IMR-90 (cell line): Measurements from ENCODE around the gene MICAL2. TPM values are rescaled to one million over a fixed set of nuclear protein-coding genes. Genes with fewer than 3 reads are reported as not detected.

Experiments used
- ATAC-seq: fragments of 200-7000 bp; cut with Tn5 transposase; 2 replicates; pipeline ENCODE4 v1.9.1; 2020; ENCODE audit warnings: low read depth, mild to moderate bottlenecking, moderate library complexity
- BruUV-seq: library from RNA; stranded (reverse); fragments of 400-500 nt; replicated peaks from 2 replicates; lab custom pipeline; 2021; lab: Mats Ljungman, UMichigan
- CTCF ChIA-PET: fragments of 300-600 bp; formaldehyde crosslinking; extraction: SDS; loops from one replicate; lab custom pipeline; 2021; ENCODE audit warnings: antibody characterized with exemption; lab: Yijun Ruan, JAX
- POLR2A ChIA-PET: fragments of 300-600 bp; sonication (Branson Sonifier 250); formaldehyde crosslinking; loops from one replicate; lab custom pipeline; 2022; ENCODE audit warnings: antibody characterized with exemption; ENCODE audit not compliant: unreplicated experiment; lab: Charles Lee
- DNase-seq: peaks from one replicate; pipeline ENCODE4 v3.0.0; 2013
- H2AFZ ChIP-seq: replicated peaks from 2 replicates; pipeline ENCODE3; 2013; ENCODE audit warnings: low read length, mild to moderate bottlenecking; ENCODE audit not compliant: poor library complexity
- H2AK5ac ChIP-seq: 2 replicates; pipeline ENCODE4 v1.6.1; 2013; ENCODE audit warnings: low read depth, low read length, inconsistent platforms
- H2AK9ac ChIP-seq: replicated peaks from 2 replicates; pipeline ENCODE3; 2013; ENCODE audit warnings: mild to moderate bottlenecking, low read depth, low read length, moderate library complexity; ENCODE audit not compliant: poor library complexity
- H2BK120ac ChIP-seq: 2 replicates; pipeline ENCODE4 v1.6.1; 2013; ENCODE audit warnings: low read depth, low read length, inconsistent platforms
- H2BK15ac ChIP-seq: 3 replicates; pipeline ENCODE4 v1.6.1; 2013; ENCODE audit warnings: low read depth, low read length, inconsistent platforms
- H2BK20ac ChIP-seq: 2 replicates; pipeline ENCODE4 v1.6.1; 2013; ENCODE audit warnings: low read depth, mild to moderate bottlenecking, inconsistent platforms, low read length, moderate library complexity
- H2BK5ac ChIP-seq: 2 replicates; pipeline ENCODE4 v1.6.1; 2013; ENCODE audit warnings: mild to moderate bottlenecking, low read depth, low read length, inconsistent platforms; ENCODE audit not compliant: poor library complexity, severe bottlenecking
- H3K14ac ChIP-seq: replicated peaks from 2 replicates; pipeline ENCODE4 v1.6.1; 2013; ENCODE audit warnings: low read depth, low read length, inconsistent platforms
- H3K18ac ChIP-seq: 2 replicates; pipeline ENCODE4 v1.6.1; 2013; ENCODE audit warnings: low read depth, low read length, control low read depth
- H3K23ac ChIP-seq: 2 replicates; pipeline ENCODE4 v1.6.1; 2013; ENCODE audit warnings: low read depth, low read length, inconsistent platforms
- H3K27ac ChIP-seq: 2 replicates; pipeline ENCODE4 v1.5.1; 2013; ENCODE audit warnings: mild to moderate bottlenecking, control low read depth, low read length; ENCODE audit not compliant: insufficient read depth
- H3K27me3 ChIP-seq: 2 replicates; pipeline ENCODE4 v1.6.1; 2013; ENCODE audit warnings: low read length; ENCODE audit not compliant: control insufficient read depth, insufficient read depth
- H3K36me3 ChIP-seq: 2 replicates; pipeline ENCODE4 v1.6.1; 2013; ENCODE audit warnings: low read length, mixed read lengths; ENCODE audit not compliant: control insufficient read depth, insufficient read depth
- H3K4ac ChIP-seq: 2 replicates; pipeline ENCODE4 v1.6.1; 2013; ENCODE audit warnings: low read depth, low read length, inconsistent platforms
- H3K4me1 ChIP-seq: 2 replicates; pipeline ENCODE4 v1.6.1; 2013; ENCODE audit warnings: low read length, mixed read lengths; ENCODE audit not compliant: control insufficient read depth, insufficient read depth
- H3K4me2 ChIP-seq: 2 replicates; pipeline ENCODE4 v1.6.1; 2013; ENCODE audit warnings: low read depth, mild to moderate bottlenecking, control low read depth, low read length, moderate library complexity
- H3K4me3 ChIP-seq: 2 replicates; pipeline ENCODE4 v1.5.1; 2013; ENCODE audit warnings: low read depth, mild to moderate bottlenecking, control low read depth, low read length, moderate library complexity; ENCODE audit not compliant: insufficient read depth
- H3K56ac ChIP-seq: 2 replicates; pipeline ENCODE4 v1.6.1; 2013; ENCODE audit warnings: low read length, inconsistent platforms; ENCODE audit not compliant: insufficient read depth; ENCODE audit errors: extremely low read depth
- H3K79me1 ChIP-seq, 2 experiments: 2 replicates each; pipeline ENCODE4 v1.6.1; 2013; ENCODE audit warnings: low read length in 2 of 2, inconsistent platforms in 1 of 2, low read depth in 1 of 2
- H3K9ac ChIP-seq: 2 replicates; pipeline ENCODE4 v1.6.1; 2013; ENCODE audit warnings: low read depth, low read length, control low read depth
- H3K9me1 ChIP-seq: 2 replicates; pipeline ENCODE4 v1.6.1; 2013; ENCODE audit warnings: low read length, inconsistent platforms; ENCODE audit not compliant: insufficient read depth
- H3K9me3 ChIP-seq: 2 replicates; pipeline ENCODE4 v1.6.1; 2013; ENCODE audit warnings: low read length; ENCODE audit not compliant: control insufficient read depth, insufficient read depth
- H4K20me1 ChIP-seq: 2 replicates; pipeline ENCODE4 v1.6.1; 2013; ENCODE audit warnings: low read length, inconsistent platforms; ENCODE audit not compliant: insufficient read depth
- H4K5ac ChIP-seq: 2 replicates; pipeline ENCODE4 v1.6.1; 2013; ENCODE audit warnings: mild to moderate bottlenecking, low read depth, low read length, control low read depth
- H4K8ac ChIP-seq, 2 experiments: 2 replicates each; pipeline ENCODE4 v1.6.1; 2013; ENCODE audit warnings: low read depth in 2 of 2, low read length in 2 of 2, control low read depth in 1 of 2, inconsistent platforms in 1 of 2
- H4K91ac ChIP-seq: 2 replicates; pipeline ENCODE4 v1.6.1; 2013; ENCODE audit warnings: low read depth, low read length, inconsistent platforms; ENCODE audit not compliant: insufficient read depth
- MAFK ChIP-seq: IDR thresholded peaks from 2 replicates; pipeline ENCODE4 v1.6.1; 2012; ENCODE audit warnings: low read depth, low read length, improper control_type of control experiment
- MXI1 ChIP-seq: IDR thresholded peaks from 2 replicates; pipeline ENCODE4 v1.6.1; 2012; ENCODE audit warnings: low read depth, mild to moderate bottlenecking, low read length, moderate library complexity, borderline replicate concordance
- SMC3 ChIP-seq: fragments of 150-350 bp; IDR thresholded peaks from 2 replicates; pipeline ENCODE4 v1.6.1; 2016; ENCODE audit warnings: low read depth, mild to moderate bottlenecking, antibody characterized with exemption, low read length, moderate library complexity
- WGBS, 2 experiments: methylation state at CpG; one replicate each; pipeline versions ENCODE4 v1.1.5 to v1.1.7; 2013; ENCODE audit warnings: missing lambda C conversion rate in 2 of 2; ENCODE audit not compliant: insufficient read length in 1 of 2; ENCODE audit errors: extremely low coverage in 2 of 2; 5-methylcytosine and 5-hydroxymethylcytosine counted together
- dilution Hi-C: fragments of 300-500 bp; cut with HindIII; formaldehyde crosslinking; loops from one replicate; pipeline ENCODE4 v1.14.3; 2018; ENCODE audit warnings: low sequenced_read_pairs; ENCODE audit not compliant: unreplicated experiment
- in situ Hi-C: fragments of 300-500 bp; cut with MboI; formaldehyde crosslinking; loops from 3 replicates; pipeline ENCODE4 v1.14.3; 2019; ENCODE audit warnings: low sequenced_read_pairs, inconsistent platforms, mixed read lengths
- intact Hi-C: fragments of 100-400 bp; cut with micrococcal nuclease; formaldehyde crosslinking; loops from 2 replicates; pipeline ENCODE4 v1.10.0; 2022
- polyA plus RNA-seq, 3 experiments: library from polyadenylated mRNA; depleted of rRNA; stranded (reverse); fragments of >200 nt; gene quantifications; 2 replicates each; pipeline ENCODE4 v1.2.3, GENCODE V29; 2012; ENCODE audit warnings: low replicate concordance in 1 of 3
- total RNA-seq: library from RNA; depleted of rRNA; stranded (reverse); fragments of >200 nt; gene quantifications from 2 replicates; pipeline ENCODE4 v1.2.3, GENCODE V29; 2012
- TF ChIP-seq, protein P1 (sequence below): conservative IDR thresholded peaks from 2 replicates; pipeline ENCODE4 v1.5.1; 2012; ENCODE audit warnings: mild to moderate bottlenecking, low read depth, low read length, improper control_type of control experiment

MICAL2 gene
- total and polyA plus RNA-seq, 2 of the 4 experiments (the other 2 are of a cell fraction) = 170 to 336 TPM

DNA sequence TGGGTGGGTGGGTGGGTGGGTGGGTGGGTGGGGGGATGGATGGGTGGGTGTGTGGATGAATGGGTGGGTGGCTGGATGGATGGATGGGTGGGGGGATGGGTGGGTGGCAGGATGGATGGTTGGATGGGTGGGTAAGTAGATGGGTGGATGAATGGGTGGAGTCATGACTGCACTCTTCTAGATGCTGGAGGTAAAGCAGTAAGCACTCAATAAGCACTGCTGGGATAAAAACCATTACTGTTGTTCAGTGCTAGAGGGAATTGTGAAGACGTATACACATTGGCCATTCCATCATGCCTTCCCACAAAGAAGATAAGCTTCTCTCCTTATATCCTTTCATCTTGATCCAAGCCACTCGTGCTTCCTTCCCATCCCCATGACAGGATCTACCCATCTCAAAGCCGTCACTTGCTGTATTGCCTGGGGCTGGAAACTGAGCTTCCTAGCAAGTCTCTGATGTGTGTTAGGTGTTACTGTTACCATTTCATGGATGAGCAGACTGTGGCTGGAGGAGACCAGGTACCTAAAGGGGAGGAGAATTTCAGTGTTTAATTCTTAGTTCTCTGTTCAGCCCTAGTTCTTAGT lies 74.8 kb downstream of the MICAL2 start:
- no TSS peak for BruUV-seq
- H3K14ac ChIP-seq = peak overlapping the region; percentile 94
- peak overlapping the region; percentile 0 for H2AK9ac ChIP-seq
- peaks cover 3% of the 10 kb centered on the region; the same call in 1 of the 2 replicates for H4K20me1 ChIP-seq
- H3K9me3 ChIP-seq = no peaks in the 10 kb centered on the region
- peak overlapping the region; percentile 96 for H2AK5ac ChIP-seq
- POLR2A ChIA-PET = no interaction called here
- peaks cover 8% of the 10 kb centered on the region; the same call in 1 of the 2 replicates for H3K36me3 ChIP-seq
- CTCF ChIA-PET = interaction anchor here (0.7 kb wide), 1 partner anchor 983 kb away, joined by 3 read pairs; no protein-coding TSS in a partner anchor
- ATAC-seq (no peak), DNase-seq (no peak)
- H4K91ac ChIP-seq = peak overlapping the region; percentile 55
- peak overlapping the region; percentile 99 for H3K4ac ChIP-seq
- peak overlapping the region; percentile 42; the same call in 1 of the 2 replicates for H3K18ac ChIP-seq
- H3K27ac ChIP-seq = peak overlapping the region; percentile 55
- TF ChIP-seq MXI1 (no peak), MAFK (no peak), SMC3 (no peak)
- TF ChIP-seq, protein P1, sequence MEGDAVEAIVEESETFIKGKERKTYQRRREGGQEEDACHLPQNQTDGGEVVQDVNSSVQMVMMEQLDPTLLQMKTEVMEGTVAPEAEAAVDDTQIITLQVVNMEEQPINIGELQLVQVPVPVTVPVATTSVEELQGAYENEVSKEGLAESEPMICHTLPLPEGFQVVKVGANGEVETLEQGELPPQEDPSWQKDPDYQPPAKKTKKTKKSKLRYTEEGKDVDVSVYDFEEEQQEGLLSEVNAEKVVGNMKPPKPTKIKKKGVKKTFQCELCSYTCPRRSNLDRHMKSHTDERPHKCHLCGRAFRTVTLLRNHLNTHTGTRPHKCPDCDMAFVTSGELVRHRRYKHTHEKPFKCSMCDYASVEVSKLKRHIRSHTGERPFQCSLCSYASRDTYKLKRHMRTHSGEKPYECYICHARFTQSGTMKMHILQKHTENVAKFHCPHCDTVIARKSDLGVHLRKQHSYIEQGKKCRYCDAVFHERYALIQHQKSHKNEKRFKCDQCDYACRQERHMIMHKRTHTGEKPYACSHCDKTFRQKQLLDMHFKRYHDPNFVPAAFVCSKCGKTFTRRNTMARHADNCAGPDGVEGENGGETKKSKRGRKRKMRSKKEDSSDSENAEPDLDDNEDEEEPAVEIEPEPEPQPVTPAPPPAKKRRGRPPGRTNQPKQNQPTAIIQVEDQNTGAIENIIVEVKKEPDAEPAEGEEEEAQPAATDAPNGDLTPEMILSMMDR = no peak
- intact Hi-C loops (no loop called here), dilution Hi-C loops (no loop called here), in situ Hi-C loops (no loop called here)
- H3K27me3 ChIP-seq = no peaks in the 10 kb centered on the region
- no peak overlapping the region for H3K9ac ChIP-seq
- H3K23ac ChIP-seq = peak overlapping the region; percentile 92
- peaks cover 30 to 84% of the 10 kb centered on the region in 2 experiments for H3K79me1 ChIP-seq
- peak overlapping the region; percentile 39 to 83; a peak in 3 of 4 replicates for H4K8ac ChIP-seq
- H3K9me1 ChIP-seq = peaks cover 40% of the 10 kb centered on the region
- H3K4me1 ChIP-seq = peaks cover 39% of the 10 kb centered on the region
- peak overlapping the region; percentile 48 for H4K5ac ChIP-seq
- peak overlapping the region; percentile 69 for H2BK20ac ChIP-seq
- H2BK15ac ChIP-seq = peak overlapping the region; percentile 90; the same call in 2 of the 3 replicates
- no peak overlapping the region; the same call in 1 of the 2 replicates for H3K56ac ChIP-seq
- no CpG with 5 or more reads among the region's 3 CpGs for WGBS, 2 experiments
- H2BK5ac ChIP-seq = peak overlapping the region; percentile 97
- H2AFZ ChIP-seq = no peak overlapping the region
- peak overlapping the region; percentile 21 for H2BK120ac ChIP-seq
- H3K4me2 ChIP-seq = no peak overlapping the region
- no peak overlapping the region for H3K4me3 ChIP-seq
